GM23338 (cell line): ENCODE results near the gene CES1.

Experiments used
- EZH2 ChIP-seq: fragments of 200-600 bp; sonication (generic); IDR thresholded peaks from one replicate; pipeline ENCODE4 v1.8.0; 2017; ENCODE audit warnings: antibody characterized with exemption, mild to moderate bottlenecking, low read depth; ENCODE audit not compliant: unreplicated experiment
- EZH2phosphoT487 ChIP-seq: fragments of 200-600 bp; sonication (generic); IDR thresholded peaks from one replicate; pipeline ENCODE4 v1.8.1; 2018; ENCODE audit warnings: antibody characterized with exemption; ENCODE audit not compliant: unreplicated experiment
- JUNB ChIP-seq: IDR thresholded peaks from one replicate; pipeline ENCODE4 v1.6.1; 2016; ENCODE audit warnings: antibody characterized with exemption; ENCODE audit not compliant: unreplicated experiment
- NANOG ChIP-seq: IDR thresholded peaks from 2 replicates; pipeline ENCODE4 v1.6.1; 2016; ENCODE audit warnings: antibody characterized with exemption, borderline replicate concordance
- POLR2AphosphoS5 ChIP-seq: IDR thresholded peaks from 2 replicates; pipeline ENCODE4 v1.6.1; 2016; ENCODE audit warnings: antibody characterized with exemption, low read depth
- ZNF331 ChIP-seq: fragments of 250-450 bp; sonication (Bioruptor Pico); IDR thresholded peaks from 2 replicates; pipeline ENCODE4 v1.5.0; 2020; ENCODE audit warnings: low read depth, mild to moderate bottlenecking, moderate library complexity
- TF ChIP-seq, protein P1 (sequence below): IDR thresholded peaks from one replicate; pipeline ENCODE4 v1.6.1; 2018; ENCODE audit warnings: antibody characterized with exemption; ENCODE audit not compliant: unreplicated experiment
- TF ChIP-seq, protein P2 (sequence below), 2 experiments: fragments of 200-600 bp in 1 of 2; sonication (generic) in 1 of 2; conservative IDR thresholded peaks; 2 replicates each; pipeline versions ENCODE4 v1.5.1 to v1.6.1; 2016 to 2017; ENCODE audit warnings: antibody characterized with exemption in 2 of 2, low read depth in 2 of 2, mild to moderate bottlenecking in 2 of 2, moderate library complexity in 1 of 2

DNA sequence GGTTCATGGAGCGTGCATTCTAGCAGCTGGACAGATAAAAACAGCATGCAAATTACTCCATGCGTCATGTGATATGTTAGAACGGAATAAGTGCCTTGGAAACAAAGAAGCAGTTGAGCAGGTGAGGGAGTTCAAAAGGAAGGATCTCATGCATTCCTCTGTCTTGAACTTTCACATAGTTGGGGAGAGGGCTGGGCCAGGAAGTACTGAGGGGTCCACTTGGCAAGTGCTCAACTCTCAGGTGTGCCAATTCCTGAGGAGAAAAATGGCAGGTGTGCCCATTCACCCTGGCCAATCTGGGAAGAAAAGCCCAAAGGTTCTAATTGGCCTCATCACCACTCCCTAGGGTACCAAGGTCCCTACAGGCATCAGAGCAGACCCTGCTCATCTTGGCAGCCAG, 67.7 kb downstream of the CES1 start:
- TF ChIP-seq, protein P1, sequence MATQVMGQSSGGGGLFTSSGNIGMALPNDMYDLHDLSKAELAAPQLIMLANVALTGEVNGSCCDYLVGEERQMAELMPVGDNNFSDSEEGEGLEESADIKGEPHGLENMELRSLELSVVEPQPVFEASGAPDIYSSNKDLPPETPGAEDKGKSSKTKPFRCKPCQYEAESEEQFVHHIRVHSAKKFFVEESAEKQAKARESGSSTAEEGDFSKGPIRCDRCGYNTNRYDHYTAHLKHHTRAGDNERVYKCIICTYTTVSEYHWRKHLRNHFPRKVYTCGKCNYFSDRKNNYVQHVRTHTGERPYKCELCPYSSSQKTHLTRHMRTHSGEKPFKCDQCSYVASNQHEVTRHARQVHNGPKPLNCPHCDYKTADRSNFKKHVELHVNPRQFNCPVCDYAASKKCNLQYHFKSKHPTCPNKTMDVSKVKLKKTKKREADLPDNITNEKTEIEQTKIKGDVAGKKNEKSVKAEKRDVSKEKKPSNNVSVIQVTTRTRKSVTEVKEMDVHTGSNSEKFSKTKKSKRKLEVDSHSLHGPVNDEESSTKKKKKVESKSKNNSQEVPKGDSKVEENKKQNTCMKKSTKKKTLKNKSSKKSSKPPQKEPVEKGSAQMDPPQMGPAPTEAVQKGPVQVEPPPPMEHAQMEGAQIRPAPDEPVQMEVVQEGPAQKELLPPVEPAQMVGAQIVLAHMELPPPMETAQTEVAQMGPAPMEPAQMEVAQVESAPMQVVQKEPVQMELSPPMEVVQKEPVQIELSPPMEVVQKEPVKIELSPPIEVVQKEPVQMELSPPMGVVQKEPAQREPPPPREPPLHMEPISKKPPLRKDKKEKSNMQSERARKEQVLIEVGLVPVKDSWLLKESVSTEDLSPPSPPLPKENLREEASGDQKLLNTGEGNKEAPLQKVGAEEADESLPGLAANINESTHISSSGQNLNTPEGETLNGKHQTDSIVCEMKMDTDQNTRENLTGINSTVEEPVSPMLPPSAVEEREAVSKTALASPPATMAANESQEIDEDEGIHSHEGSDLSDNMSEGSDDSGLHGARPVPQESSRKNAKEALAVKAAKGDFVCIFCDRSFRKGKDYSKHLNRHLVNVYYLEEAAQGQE, result no peak
- TF ChIP-seq, protein P2, sequence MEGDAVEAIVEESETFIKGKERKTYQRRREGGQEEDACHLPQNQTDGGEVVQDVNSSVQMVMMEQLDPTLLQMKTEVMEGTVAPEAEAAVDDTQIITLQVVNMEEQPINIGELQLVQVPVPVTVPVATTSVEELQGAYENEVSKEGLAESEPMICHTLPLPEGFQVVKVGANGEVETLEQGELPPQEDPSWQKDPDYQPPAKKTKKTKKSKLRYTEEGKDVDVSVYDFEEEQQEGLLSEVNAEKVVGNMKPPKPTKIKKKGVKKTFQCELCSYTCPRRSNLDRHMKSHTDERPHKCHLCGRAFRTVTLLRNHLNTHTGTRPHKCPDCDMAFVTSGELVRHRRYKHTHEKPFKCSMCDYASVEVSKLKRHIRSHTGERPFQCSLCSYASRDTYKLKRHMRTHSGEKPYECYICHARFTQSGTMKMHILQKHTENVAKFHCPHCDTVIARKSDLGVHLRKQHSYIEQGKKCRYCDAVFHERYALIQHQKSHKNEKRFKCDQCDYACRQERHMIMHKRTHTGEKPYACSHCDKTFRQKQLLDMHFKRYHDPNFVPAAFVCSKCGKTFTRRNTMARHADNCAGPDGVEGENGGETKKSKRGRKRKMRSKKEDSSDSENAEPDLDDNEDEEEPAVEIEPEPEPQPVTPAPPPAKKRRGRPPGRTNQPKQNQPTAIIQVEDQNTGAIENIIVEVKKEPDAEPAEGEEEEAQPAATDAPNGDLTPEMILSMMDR (conservative IDR thresholded peaks at IDR 0.05; ENCODE audit: low read depth in 2 of 2), result no peak
- TF ChIP-seq ZNF331, result no peak
- TF ChIP-seq POLR2AphosphoS5, result no peak
- TF ChIP-seq NANOG, result no peak
- no peak for TF ChIP-seq EZH2
- TF ChIP-seq JUNB, result no peak
- no peak for TF ChIP-seq EZH2phosphoT487
